Duodenal mucosa (tissue), 2 donors: Measurements from ENCODE around the gene RBFOX1.

Experiments
- H3K27ac ChIP-seq: one replicate; pipeline ENCODE4 v1.7.0; 2013; ENCODE audit warnings: low read depth, low read length
- H3K27me3 ChIP-seq, 2 donors: one replicate each; pipeline ENCODE4 v1.7.0; 2013; ENCODE audit warnings: low read length in 2 of 2, control low read depth in 1 of 2; ENCODE audit not compliant: insufficient read depth in 2 of 2, control insufficient read depth in 1 of 2
- H3K36me3 ChIP-seq, 2 donors: one replicate each; pipeline ENCODE4 v1.7.0; 2013; ENCODE audit warnings: low read length in 2 of 2, control low read depth in 1 of 2; ENCODE audit not compliant: insufficient read depth in 2 of 2, control insufficient read depth in 1 of 2
- H3K4me1 ChIP-seq, 2 donors: one replicate each; pipeline ENCODE4 v1.7.0; 2013; ENCODE audit warnings: low read length in 2 of 2, control low read depth in 1 of 2; ENCODE audit not compliant: insufficient read depth in 2 of 2, control insufficient read depth in 1 of 2
- H3K4me3 ChIP-seq, 2 donors: one replicate each; pipeline ENCODE4 v1.7.0; 2013; ENCODE audit warnings: low read length in 2 of 2, low read depth in 1 of 2
- H3K9ac ChIP-seq, 2 donors: one replicate each; pipeline ENCODE4 v1.7.0; 2013; ENCODE audit warnings: low read length in 2 of 2, low read depth in 1 of 2
- H3K9me3 ChIP-seq, 2 donors: one replicate each; pipeline ENCODE4 v1.7.0; 2013; ENCODE audit warnings: low read length in 2 of 2, control low read depth in 1 of 2; ENCODE audit not compliant: control insufficient read depth in 1 of 2

RBFOX1 gene

DNA sequence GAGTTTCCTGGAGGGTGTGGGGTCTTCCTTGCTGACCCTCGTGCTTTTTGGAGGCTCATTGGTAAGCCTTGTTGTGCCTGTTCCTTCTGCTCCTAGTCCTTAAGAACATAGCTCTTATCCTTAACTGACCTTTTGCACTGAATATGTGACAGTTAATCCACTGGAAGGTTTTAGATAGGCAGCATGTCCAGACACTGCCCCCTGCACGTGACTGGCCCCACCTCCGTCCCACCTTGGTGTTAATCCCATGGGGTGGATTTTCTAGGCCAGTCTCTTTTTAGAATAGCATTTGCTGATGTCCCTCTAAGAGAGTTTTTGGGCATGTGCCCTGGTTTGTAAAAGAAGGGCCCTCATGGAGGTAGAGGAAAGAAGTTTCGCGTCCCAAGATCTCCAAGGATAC is 58.3 kb downstream of the RBFOX1 start:
- no peak overlapping the region for H3K27ac ChIP-seq
- H3K9ac ChIP-seq, result no peak overlapping the region
- H3K4me1 ChIP-seq, result no peaks in the 10 kb centered on the region
- no peaks in the 10 kb centered on the region for H3K36me3 ChIP-seq
- H3K27me3 ChIP-seq, result no peaks in the 10 kb centered on the region
- H3K4me3 ChIP-seq, result no peak overlapping the region
- no peaks in the 10 kb centered on the region for H3K9me3 ChIP-seq

DNA sequence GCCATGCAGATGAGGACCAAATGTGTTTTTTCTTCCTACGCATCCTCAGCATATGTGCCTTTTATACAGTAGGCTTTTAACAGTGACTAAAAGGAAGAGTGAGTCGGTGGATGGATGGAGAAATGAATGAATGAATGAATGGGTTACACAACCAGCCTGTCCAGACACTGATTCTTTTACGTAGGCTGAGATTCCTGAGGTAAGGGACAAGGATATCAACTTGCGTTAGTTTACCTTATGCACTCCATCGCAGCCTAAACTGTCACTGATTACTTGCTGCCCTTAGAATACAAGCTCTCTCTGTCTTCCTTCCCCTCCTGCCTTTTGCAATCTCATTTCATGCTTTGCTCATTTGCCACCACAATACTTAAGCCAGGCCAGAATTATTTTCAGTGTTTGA is 59.0 kb downstream of the RBFOX1 start:
- no peaks in the 10 kb centered on the region for H3K27me3 ChIP-seq
- H3K9me3 ChIP-seq, result no peaks in the 10 kb centered on the region
- H3K4me3 ChIP-seq, result no peak overlapping the region
- no peaks in the 10 kb centered on the region for H3K4me1 ChIP-seq
- H3K27ac ChIP-seq, result no peak overlapping the region
- no peak overlapping the region for H3K9ac ChIP-seq
- no peaks in the 10 kb centered on the region for H3K36me3 ChIP-seq

DNA sequence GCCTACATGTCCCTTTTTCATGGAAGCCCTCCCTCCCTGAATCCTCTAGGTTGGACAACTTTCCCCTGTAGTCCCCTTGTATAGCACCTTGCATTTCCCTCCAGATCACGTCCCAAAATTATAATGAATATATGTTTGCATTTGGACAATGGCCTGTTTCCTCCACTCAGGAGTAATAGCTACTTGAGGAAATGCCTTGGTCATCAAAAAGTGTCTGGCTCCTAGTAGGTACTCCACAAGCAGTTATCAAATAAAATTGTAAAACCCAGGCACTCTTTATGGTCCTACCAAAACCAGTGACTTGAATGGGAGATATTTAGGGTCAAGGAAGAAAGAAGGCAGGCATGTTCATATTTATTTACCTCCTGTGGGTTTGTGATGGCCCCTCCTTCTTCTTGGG is 59.6 kb downstream of the RBFOX1 start:
- Histone ChIP-seq H3K27me3 (no peaks in the 10 kb centered on the region), H3K9me3 (no peaks in the 10 kb centered on the region), H3K36me3 (no peaks in the 10 kb centered on the region), H3K4me1 (no peaks in the 10 kb centered on the region), H3K9ac (no peak overlapping the region), H3K4me3 (no peak overlapping the region), H3K27ac (no peak overlapping the region)

DNA sequence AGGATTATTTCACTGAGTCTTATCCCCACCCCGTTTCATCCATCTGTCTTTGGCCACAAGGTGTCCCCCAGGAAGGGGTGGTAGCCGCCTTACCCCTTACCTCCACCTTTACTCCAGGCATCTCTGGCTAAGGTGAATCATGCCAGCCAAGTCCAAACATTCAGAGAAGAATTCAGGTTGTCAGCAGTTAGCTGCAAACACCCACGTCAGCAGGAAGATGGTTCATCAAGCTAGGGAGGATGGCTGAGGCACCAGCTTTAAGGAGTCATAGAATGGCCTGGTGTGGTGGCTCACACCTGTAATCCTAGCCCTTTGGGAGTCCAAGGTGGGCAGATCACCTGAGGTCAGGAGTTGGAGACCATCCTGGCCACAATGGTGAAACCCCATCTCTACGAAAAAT is 61.0 kb downstream of the RBFOX1 start:
- Histone ChIP-seq H3K27me3 (no peaks in the 10 kb centered on the region), H3K4me3 (no peak overlapping the region), H3K27ac (no peak overlapping the region), H3K4me1 (no peaks in the 10 kb centered on the region), H3K9me3 (no peaks in the 10 kb centered on the region), H3K9ac (no peak overlapping the region), H3K36me3 (no peaks in the 10 kb centered on the region)

DNA sequence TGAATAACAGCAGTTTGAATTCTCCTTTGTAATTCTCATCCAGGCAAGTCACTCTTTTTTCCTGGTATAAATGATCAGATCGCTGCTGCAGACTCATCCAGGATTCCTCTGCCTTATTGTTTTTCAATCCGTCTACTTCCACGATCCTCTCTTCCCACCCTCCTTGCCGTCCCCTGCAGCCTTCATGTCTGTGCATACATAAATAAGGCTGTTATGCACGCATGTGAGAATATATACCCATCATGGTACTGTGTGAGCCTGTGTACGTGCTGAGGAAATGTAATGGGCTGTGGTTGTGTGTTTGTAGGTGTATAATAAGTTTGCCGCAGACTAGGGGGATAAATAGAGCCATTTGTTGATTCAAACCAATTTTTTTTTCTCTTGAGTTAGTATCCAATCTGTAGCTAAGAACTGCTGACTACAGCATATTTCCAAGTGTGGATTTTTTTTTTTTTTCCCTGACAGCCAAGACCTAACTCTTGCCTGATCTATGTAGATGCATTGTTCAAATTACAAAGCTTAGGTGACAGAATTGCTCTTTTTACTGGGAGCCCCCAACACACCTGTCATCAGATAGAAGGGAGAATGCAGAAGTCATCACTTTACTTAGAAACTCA is 62.2 kb downstream of the RBFOX1 start:
- no peaks in the 10 kb centered on the region for H3K4me1 ChIP-seq
- no peak overlapping the region for H3K4me3 ChIP-seq
- no peaks in the 10 kb centered on the region for H3K9me3 ChIP-seq
- no peak overlapping the region for H3K9ac ChIP-seq
- no peaks in the 10 kb centered on the region for H3K36me3 ChIP-seq
- H3K27me3 ChIP-seq, result no peaks in the 10 kb centered on the region
- no peak overlapping the region for H3K27ac ChIP-seq

DNA sequence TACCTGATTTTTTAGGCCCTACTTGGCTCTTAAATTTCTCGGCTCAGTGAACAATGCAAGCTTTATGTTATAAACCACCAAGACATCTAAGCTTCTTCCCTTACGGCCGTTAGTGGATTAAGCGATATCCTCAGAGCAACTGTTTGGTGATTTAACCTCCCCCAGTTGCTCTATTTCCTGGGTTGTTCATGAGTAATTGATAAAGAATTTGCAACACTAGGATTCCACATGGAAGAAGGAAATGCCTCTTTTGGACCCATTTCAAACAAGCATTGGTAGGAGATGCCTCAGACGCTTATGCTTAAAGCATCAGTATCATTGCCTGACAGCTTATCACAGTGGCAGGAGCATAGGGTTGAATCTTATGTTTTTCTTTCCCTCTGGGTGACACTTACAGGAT is 65.3 kb downstream of the RBFOX1 start:
- H3K36me3 ChIP-seq, result no peaks in the 10 kb centered on the region
- no peak overlapping the region for H3K9ac ChIP-seq
- H3K4me1 ChIP-seq, result no peaks in the 10 kb centered on the region
- H3K27ac ChIP-seq, result no peak overlapping the region
- no peaks in the 10 kb centered on the region for H3K9me3 ChIP-seq
- H3K27me3 ChIP-seq, result no peaks in the 10 kb centered on the region
- no peak overlapping the region for H3K4me3 ChIP-seq

DNA sequence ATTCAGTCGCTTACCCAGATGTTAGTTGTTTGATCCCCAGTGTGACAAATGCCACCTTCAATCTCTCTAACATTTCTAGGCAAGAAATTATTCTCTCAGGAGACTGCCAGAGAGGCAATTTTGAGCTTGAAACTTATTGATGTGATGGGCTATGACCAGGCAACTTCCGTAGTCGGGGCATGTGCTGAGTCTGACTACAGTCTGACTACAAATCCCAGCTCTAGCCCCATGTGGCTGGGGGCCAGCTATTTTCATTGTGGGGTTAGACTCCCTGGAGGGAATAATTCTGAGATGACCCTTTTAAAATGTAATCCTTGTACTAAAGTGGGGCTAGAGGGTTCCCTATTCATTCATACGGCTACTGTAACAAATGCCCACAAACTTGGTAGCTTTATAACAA is 65.9 kb downstream of the RBFOX1 start:
- H3K27me3 ChIP-seq, result no peaks in the 10 kb centered on the region
- H3K36me3 ChIP-seq, result no peaks in the 10 kb centered on the region
- no peak overlapping the region for H3K9ac ChIP-seq
- H3K27ac ChIP-seq, result no peak overlapping the region
- no peaks in the 10 kb centered on the region for H3K4me1 ChIP-seq
- H3K4me3 ChIP-seq, result no peak overlapping the region
- H3K9me3 ChIP-seq, result no peaks in the 10 kb centered on the region

DNA sequence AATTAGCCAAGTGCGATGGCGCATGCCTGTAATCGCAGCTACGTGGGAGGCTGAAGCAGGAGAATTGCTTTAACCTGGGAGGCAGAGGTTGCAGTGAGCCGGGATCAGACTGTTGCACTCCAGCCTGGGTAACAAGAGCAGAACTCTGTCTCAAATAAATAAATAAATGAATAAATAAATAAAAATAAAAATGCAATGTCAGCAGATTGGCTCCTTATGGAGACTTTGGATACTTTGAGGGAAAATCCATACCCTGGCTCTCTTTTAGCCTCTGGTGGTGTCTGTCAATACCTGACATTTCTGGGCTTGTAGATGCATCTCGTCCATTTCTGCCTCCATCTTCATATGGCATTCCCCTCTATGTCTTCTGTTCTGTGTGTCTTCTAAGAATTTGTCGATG is 66.7 kb downstream of the RBFOX1 start:
- no peak overlapping the region for H3K27ac ChIP-seq
- no peaks in the 10 kb centered on the region for H3K4me1 ChIP-seq
- H3K9ac ChIP-seq, result no peak overlapping the region
- H3K9me3 ChIP-seq, result no peaks in the 10 kb centered on the region
- H3K36me3 ChIP-seq, result no peaks in the 10 kb centered on the region
- no peaks in the 10 kb centered on the region for H3K27me3 ChIP-seq
- H3K4me3 ChIP-seq, result no peak overlapping the region

DNA sequence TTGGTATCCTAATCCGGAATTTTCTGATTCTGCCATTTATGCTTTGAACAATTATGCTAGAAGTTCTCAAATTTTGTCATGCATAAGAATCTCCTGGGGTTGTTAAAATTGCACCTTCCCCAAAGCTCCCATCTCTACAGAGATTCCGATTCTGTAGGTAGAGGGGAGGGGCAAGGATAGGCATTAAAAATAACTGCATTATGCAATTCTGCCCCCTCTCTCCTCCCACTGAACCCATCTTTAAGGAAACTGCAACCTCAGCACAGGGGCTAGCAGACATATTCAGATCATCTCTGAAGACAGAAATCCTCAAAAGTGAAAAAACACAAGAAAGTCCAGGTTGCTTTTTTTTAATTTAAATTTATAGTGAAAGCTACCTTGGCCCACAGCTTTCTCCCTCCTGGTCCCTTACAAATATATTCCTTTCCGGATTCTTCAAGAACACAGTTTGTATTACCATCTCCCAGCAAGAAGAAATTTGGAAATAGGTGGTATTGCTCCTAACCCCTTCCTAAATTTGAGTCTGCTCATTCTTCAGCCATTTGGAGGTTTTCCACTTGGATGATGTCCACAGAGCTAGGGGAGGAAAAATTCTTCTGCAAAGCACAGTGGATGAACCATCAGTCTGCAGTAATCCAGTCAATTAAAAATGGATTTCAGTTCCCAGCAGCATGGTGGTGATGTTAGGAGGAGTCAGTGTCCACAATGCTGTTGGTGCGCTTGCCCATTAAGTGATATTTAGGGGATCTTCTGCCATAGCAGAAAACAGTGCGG is 67.7 kb downstream of the RBFOX1 start:
- Histone ChIP-seq H3K4me1 (no peaks in the 10 kb centered on the region), H3K4me3 (no peak overlapping the region), H3K36me3 (no peaks in the 10 kb centered on the region), H3K9me3 (no peaks in the 10 kb centered on the region), H3K27me3 (no peaks in the 10 kb centered on the region), H3K9ac (no peak overlapping the region), H3K27ac (no peak overlapping the region)

DNA sequence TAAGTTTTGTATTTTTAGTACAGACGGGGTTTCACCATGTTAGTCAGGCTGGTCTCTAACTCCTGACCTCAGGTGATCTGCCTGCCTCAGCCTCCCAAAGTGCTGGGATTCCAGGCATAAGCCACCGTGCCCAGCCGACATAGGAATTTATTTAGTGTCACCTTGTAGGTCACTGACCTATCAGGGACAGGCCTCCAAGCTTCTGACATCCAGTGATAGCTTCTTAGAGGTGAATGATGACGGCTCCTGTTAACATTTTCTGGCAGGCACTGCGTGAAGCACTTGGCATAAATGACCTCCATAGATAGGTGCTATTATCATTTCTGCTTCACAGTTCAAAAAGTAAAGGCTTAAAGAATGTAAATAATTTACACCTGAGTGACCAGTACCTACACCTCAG is 71.6 kb downstream of the RBFOX1 start:
- Histone ChIP-seq H3K9ac (no peak overlapping the region), H3K27ac (no peak overlapping the region), H3K4me1 (no peaks in the 10 kb centered on the region), H3K9me3 (no peaks in the 10 kb centered on the region), H3K36me3 (no peaks in the 10 kb centered on the region), H3K27me3 (no peaks in the 10 kb centered on the region), H3K4me3 (no peak overlapping the region)
